Fibroblast of skin of scalp (primary cell): ENCODE results near the gene ATP13A1.
A peak's percentile ranks its signal among the peaks of the same experiment; 100 is the strongest.

Experiments
- DNase-seq: peaks from one replicate; pipeline ENCODE4 v3.0.0-alpha.2; 2013

Gene ATP13A1

DNA sequence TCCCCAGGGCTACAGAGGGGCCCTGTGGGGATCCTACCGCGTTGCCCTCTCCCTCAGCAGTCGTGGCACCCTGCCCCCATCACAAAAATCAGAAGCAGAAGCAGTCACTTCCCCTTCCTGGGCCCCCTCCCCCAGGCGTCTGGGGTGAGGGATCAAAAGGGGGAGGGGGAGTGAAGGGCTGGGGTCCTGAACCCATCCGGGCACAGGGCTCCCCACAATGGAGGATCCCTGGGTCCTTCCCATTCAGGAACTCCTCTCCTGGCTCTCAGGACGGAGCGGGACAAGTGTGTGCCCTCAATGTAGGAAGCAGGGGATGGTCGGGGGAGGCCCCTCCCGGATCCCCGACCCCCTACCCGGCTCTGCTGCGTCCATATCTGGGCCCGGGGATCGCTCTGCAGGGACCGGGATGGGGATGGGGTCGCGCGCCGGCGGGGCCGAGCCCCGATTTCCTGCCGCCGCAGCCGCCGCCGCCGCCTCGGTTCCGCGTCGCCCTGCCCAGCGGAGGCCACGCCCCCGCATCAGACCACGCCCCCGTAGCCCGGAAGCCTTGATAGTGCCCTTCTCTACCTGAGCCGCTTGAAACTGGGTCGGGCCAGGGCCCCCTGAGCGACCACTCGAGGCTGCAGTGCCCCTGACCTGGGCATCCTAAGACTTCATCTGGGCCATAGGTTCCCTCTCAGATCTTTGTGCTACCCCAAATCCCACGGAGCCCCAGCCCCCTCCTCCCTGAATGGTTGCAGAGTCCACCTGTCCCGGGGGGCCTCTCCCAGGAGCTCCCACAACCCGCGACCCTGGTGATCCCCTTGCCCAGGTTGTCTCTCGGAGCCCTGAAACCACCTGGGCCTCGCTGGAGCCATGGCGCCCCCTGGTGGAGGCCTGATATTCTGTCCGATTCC is 20.1 kb downstream of the ATP13A1 start, which contains the start of gene GMIP:
Gene GMIP (minus strand): TSS at position 500 of the 896 bp plus-strand sequence. CDS start 128 bp downstream, at position 372.
- peak; percentile 43 for DNase-seq

DNA sequence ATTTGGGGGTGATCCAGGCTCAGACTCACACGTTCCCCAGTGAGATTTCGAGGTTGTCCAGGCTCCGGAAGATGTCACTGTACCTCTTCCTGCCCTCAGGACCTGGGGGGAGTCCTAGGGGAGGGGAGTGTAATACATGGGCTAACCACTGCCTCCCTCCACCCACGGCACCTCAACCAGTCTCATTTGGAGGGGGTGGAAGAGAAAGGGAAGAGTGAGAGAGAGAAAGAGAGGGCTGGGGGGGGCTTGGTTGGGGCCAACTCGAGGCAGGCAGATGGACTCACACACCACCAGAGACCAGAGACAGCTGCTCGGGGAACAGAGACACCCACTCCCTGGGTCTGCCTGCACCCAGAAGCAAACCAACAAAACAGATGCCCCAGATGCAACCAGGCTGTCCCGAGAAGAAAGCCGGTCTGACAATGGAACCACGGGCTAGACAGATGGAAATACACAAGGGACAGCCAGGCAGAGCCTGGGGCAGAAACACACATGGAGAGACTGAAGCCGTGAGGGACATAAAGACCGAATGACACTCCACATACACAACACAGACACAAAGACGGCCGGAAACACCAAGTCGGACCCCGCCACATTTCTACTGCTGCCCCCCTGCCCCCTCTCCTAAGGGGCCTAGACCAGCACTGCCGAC is 20.8 kb downstream of the ATP13A1 start:
- DNase-seq, result no peak

DNA sequence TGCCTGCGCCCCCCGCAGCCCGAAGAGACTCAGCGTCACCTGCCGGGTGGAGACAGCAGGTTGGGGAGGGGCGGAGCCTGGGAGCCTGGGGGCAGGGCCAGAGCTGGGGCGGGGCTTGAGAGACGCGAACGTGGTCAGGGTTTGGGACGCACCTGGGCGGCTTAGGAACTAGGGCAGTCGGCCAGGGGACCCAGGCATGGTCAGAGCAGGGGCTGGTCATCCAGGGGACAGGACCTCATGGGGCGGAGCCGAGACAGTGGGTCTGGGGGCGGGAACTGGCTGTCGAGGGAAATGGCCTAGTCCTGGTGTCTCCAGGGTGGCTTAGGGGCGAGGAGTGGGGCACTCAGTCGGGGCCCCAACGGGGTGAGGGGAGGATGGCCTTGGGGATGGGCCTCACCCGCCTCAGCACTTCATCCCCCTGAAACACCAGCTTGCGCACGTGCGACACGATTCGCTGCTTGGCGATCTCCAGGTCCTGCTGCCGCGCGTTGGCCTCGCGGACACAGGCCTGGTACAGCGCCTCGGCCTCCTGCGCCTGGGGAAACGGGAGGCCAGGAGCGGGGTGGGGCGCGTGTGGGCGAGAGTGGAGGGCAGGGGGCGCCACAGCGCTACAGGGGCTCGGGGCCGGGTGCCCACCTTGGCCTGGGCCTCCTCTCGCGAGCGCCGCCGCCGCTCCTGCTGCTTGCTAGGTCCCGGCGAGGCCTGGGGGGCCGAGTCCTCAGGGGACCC is 25.8 kb downstream of the ATP13A1 start:
- DNase-seq, result no peak

DNA sequence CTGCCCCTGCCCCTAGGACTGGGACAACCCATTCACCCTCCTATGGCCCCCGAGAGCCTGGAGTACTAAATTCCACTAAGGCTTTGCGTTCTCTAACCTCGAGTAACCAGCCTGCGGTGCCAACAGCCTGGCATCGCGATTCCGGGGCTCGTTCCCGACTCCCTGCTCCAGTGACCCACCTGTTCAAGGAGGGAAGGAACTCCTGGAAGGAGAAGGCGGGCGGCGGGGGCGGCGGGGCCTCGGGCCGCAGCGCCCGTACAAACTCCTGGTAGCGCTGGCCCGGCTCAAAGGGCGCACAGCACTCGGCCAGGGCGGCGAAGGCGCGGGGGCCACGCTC is 26.3 kb downstream of the ATP13A1 start:
- no peak for DNase-seq

DNA sequence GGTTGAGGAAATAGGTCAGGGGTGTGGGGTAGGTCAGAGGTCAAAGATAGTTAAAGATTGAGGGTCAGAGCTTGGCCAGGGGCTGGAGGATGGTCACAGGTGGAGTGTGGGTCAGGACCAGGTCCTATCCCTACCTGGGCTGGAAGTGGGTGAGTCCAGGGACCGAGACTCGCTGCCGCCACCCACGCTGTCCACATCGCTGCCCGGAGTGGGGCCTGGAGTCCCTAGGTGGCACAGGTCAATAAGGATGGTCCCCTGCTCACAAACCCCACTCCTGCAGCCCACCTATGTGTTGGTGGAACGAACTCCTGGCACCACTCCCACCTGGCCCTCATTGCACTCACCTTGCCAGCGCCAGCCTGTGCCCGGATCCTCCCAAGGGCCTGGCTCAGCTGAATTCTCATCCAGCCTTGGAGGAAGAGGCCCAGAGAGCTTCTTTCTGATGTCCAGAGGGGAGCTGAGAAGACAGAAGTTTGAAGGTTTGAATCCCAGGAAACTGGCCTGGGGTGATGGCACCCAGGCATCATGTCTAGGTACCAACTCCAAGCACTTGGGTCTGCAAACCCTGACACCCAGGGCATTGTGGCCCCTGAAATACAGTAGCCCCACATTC is 26.8 kb downstream of the ATP13A1 start:
- DNase-seq, result no peak

DNA sequence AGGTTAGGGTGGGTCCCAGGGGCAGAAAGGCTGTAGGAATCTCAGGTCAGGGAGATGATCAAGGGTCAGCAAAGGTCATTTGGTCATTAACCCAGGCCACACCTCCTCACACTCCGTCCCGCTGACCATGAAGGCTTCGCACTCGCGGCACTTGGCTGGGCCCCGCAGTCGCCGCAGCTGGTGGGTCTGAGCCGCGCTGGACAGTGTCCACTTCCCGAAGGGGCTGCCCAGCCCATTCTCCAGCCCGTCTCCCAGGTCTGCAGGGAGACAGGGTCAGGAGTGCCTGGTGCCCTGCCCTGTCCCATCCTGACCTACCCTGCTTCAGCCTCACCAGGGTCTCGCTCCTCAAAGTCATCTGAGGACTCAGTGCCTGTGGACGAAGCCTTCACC is 28.2 kb downstream of the ATP13A1 start:
- no peak for DNase-seq

DNA sequence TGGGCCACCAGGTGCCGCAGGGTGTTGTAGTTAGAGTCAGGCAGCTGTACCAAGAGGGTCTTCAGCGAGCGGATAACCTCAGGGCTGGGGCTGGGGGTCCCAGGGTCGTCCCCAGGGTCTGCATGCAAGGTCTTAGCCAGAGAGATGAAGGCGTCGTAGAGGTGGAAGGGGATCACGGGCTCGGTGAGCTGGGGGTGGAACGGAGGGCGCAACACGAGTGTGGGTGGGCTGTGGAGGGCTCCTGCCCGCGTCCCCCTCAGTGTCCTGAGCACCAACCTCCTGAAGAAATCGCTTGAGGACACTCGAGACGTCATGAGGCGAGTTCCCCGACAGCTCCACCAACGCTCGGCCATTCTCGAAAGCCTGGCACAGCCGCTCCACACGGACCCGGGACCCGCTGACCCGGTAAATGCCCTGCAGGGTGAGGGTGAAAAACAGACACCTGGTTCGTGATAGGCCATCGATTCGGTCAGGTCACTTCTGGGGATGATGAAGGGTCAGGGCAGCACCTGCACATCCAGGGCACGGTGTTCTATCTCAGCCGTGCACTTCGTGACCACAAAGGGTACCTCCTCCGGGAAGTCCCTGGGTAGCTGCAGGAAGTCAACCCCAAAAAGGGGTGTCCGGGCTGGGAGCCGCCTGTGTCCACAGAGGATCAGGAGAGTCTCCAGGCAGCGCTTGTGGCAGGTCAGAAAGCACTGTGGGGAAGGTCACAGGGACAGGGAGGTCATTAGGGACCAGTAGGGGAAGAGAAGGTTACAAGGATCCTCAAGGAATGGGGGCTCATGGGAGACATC is 28.8 kb downstream of the ATP13A1 start:
- DNase-seq, result no peak

DNA sequence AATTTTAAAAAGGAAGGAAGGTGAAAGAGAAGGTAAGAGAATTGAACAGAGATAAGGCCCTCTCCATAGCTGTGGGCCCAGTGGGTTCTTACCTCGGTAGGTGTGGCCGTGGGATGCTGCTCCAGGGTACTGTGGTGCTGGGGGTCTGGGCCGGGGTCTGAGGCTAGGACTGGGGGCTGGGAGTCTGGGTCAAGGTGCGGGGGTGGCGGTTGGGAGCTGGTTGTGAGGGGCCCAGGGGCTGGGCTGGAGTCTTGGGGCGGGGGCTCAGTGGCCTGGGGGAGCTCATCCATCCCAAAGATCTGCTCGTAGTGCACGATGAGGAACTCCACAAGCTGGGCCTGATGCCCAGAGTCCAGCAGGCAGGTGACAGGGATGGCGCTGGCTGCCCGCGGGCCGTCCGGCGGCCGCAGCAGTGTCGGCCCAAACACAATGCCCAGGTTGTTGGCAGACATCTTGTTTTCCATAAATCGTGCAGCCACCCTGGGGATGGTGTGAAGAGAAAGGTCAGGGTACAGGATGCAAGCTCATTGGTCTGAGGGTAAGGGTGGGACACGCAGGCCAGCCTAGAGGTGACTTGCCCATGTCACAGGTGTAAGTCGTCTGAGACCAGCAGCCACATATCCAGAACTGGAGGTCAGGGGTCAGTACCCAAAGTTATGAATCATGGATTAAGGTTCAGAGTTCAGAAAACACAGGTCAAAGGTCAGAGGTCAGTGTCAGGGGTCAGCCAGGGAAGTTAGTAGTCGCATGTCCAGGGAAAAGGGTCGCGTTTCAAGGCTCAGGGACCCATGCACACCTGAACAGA is 29.6 kb downstream of the ATP13A1 start:
- DNase-seq, result no peak

DNA sequence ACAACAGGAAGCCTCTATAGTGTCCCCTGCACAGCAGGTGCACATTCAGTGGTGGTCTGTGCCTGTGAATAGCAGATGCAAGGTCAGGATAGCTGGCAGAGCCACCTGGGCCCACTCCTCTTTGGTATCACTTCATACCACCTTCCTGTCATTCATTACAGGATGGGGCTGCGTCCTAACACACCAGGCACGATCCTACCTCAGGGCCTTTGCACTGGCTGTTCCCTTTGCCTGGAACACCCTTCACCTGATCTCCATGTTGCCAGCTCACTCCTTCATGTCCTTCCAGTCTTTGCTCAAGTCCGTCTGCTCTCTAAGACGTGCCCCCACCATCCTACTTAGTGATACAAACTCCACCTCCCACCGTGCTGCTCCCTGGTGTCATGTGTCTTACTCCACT is 30.8 kb downstream of the ATP13A1 start:
- DNase-seq, result no peak

DNA sequence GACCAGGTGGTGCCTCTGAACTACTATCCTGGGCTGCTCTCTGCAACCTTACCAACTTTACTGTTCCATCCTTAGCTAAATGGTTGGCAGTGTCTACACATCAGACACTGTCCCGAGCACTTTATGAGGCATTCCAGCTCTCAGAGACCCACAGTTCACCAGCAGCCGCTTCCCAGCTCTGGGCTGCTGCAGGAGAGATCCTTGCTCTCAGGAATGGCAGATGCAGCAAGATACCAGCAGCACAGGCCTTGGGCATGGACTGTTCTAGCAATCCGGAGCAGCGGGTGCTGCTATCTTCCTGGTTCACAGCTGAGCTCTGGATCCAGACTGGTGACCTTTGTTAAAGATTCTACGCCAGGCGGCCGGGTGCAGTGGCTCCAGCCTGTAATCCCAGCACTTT is 32.1 kb downstream of the ATP13A1 start:
- DNase-seq, result no peak

DNA sequence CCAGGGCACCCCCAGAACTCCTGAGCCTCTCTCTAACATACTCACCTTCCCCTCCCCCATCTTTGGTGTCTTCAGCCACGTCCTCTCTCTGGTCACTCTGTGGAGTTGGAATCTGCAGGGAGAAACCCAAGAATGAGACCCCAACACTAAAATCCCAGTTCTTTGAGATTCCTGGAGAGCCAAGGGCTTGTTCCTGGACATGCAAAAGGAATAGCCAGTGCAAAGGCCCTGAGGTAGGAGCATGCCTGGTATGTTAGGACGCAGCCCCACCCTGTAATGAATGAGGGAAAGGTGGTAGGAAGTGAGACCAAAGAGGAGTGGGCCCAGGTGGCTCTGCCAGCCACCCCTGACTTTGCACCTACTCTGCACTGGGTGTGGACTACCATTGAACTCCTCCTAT is 33.0 kb downstream of the ATP13A1 start:
- no peak for DNase-seq

DNA sequence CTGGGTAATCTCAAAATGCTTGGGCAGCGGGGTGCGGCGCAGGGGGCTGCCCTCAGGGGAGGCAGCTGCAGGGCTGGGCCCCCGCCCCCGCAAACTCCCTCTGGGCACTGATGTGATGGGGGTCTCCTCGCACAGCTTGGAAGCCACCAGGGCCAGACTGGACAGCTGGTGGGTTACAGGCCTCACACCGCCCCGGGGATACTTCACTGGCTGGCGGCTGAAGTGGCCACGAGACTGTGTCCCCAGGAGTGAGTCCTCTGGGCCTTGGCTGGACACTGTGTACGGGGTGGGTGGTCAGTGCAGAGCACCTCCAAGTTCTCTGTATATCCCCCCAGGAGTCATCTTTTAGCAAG is 33.4 kb downstream of the ATP13A1 start:
- DNase-seq, result no peak

DNA sequence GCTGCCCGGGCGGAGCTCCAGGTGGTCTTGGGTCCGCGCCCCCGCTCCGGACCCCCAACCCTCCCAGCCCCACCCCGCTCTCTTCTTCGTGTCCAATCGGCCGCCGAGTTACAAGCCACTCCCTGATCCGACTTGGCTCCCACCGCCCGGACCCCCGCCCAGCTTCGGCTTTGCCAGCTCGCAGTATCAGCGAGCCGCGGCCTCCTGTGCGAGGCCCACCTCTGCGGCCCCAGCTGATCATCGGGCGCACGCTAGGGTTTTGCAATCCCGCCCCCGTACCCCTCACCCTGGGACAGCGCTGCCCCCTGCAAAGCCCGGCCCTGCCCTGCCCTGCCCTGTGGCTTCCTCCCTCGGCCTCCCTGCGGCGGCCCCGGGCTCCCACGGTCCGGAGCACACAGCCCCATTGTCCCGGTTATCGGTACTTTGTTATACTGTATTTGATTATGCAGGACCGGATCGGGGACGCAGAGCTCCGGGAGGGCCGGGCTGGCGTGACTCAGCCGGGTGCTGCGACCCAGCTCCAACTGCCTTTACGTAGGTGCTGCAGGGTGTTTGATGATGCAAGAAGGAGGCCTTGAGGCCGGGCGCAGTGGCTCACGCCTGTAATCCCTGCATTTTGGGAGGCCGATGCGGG is 34.9 kb downstream of the ATP13A1 start:
- peak; percentile 5 for DNase-seq

DNA sequence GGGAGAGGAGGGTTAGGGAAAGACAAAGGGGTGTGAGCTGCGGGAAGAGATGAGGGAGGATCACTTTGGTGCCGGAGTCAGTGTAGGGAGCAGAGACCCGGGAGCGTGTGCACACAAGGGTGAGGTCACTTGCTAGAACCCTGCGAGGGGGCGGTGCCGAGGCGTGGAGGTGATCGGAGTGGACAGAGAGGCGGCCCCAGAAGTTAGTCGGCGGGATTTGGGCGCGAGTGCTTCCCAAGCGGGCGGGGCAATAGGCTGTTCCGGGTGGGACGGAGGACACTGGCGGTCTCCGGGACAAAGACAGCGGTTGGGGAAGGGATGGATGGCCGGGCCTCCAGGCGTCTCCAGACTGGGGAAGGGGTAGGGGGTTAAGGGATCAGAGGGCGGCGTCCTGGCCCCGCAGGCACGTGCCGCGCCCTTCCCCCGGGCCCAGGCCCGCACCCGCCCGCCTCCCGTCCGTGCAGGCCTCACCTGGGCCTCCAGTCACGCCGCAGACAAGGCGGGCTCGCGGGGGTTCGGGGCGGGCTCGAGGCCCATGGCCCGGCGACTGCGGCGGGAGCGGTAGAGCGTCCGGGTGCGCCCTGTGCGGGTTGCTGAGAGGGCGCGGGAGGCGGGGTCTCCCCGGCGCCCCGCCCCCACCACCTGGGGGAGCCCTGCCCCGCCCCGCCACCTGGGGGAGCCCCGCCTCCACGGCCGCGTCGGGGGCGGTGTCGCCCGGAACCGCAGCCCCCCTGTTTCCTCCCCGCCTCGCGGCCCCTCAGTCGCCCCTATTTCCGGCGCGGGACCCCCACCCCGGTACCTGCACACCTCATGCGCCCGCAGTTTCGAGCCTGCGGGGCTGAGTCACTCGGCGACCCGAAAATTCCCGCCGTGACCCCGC is 35.6 kb downstream of the ATP13A1 start, which contains the start of gene LPAR2:
Gene LPAR2 (minus strand): TSS at position 600 of the 880 bp plus-strand sequence. CDS start 945 bp downstream, outside the sequence.
- DNase-seq, result no peak

DNA sequence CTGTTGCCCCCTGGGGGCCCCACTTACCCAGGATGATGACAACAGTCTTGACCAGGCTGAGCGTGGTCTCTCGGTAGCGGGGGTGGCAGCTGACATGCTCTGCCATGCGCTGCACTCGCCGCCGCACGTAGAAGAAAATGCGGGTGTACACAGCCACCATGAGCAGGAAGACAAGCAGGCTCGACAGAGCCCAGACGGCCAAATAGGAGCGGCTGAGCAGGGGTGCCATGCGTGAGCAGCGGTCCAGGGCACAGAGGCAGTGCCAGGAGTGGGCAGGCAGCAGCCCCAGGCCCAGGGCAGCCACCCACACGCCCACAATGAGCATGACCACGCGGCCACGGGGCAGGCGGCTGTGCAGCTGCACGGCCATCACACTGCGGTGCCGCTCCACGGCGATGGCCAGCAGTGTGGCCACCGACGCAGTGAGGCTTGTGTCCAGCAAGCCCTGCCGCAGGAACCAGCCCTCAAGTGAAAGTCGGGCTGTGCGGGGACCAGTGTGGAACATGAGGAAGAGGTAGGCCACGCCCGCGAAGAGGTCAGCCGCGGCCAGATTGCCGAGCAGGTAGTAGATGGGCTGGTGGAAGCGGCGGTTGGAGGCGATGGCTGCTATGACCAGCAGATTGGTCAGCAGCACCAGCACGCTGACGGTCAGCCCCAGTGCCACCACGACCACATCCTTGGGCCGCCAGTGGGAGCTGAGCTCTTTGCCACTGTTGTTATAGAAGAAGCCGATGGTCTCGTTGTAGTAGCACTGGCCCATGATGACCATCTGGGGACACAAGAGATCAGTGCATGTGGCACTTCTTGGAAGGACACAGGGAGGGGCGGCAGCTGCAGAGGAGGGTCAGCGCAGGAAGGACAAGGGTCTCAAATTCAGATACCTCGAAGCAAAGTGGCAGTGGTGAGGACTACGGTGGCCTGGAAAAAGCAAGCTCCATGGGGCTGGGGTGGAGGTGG is 36.7 kb downstream of the ATP13A1 start:
- DNase-seq, result no peak

DNA sequence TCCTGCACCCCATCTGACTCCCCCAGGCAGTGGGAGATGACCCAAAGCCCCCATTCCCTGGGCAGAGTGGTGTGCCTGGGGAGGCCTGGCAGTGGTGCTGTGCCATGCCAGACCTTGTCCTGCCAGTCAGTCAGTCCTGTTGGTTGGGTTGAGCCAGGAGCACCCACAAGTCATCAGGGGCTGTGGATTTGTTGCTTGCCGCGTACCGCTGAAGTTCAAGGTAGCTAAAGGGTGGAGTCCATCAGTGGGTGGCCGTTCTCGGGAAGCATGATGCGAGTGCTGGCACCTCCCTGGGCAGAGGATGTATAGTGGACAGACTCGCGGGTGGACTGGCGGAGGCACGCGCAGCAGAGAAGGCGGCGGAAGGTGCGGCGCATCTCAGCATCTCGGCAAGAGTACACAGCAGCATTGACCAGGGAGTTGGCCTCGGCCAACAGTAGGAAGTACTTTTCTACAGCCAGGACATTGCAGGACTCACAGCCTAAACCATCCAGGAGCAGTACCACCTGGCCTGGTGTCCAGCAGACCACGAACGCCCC is 39.4 kb downstream of the ATP13A1 start:
- DNase-seq, result no peak

DNA sequence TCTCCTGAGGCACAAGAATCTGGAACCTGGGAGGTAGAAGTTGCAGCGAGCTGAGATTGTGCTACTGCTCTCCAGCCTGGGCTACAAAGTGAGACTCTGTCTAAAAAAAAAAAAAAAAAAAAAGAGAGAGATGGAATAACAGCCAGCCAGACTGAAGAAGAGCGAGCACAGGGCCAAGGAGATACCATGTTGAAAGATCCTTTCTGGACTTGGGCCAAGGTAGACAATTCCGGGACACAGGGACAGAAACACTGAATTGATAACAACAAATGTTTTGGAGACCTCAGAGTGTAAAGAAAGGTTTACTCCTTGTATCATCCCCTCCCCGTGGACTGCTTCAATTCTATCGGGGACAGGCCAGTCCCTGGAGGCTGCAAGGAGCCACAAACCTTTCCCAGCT is 40.1 kb downstream of the ATP13A1 start:
- DNase-seq, result no peak

DNA sequence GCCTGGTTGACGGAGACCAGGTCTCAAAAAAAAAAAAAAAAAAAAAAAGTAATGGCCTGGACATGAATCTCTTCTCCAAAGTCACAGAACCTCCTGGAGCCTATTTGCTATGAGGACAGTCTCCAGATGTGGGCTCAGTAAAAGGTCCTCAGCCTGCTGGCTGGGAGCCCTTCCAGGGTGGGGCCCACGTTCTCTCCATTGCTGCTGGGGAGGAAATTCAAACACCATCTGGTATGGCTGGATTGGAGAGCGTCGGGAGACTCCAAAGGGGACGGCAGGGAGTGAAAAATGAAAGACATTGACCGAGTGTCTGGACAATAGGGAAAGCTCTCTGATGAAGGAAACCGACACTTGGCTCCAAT is 43.6 kb downstream of the ATP13A1 start:
- no peak for DNase-seq
